NCI-H524 treated with DMSO at 0.1 percent for 48 hours (cell line): ENCODE data around the gene GIT1.

Experiments used
- DNase-seq: peaks from one replicate; lab custom pipeline; 2025; lab: John Stamatoyannopoulos, UW

The GIT1 gene

GRCh38 chr17:29593591-29594518 lies 4.4 kb upstream of the GIT1 start:
- no peak for DNase-seq

GRCh38 chr17:29592850-29593551 lies 3.6 kb upstream of the GIT1 start, which contains the start of gene ANKRD13B:
Gene ANKRD13B (plus strand): TSS chr17:29593132. CDS start chr17:29593622, 490 bp downstream.
- DNase-seq: peak; percentile 68

- peak; percentile 87 for DNase-seq
Measured at GRCh38 chr17:29591737-29592608, 2.5 kb upstream of the GIT1 start.

- no peak for DNase-seq
Measured at GRCh38 chr17:29591146-29591736, 1.8 kb upstream of the GIT1 start.

GRCh38 chr17:29590411-29591145 lies 1.1 kb upstream of the GIT1 start:
- DNase-seq: peak; percentile 76

- DNase-seq: no peak
Measured at GRCh38 chr17:29588562-29589411, 661 bp downstream of the GIT1 start.

- DNase-seq: no peak
Measured at GRCh38 chr17:29588017-29588561, 1.4 kb downstream of the GIT1 start.

GRCh38 chr17:29587591-29587990 lies 1.9 kb downstream of the GIT1 start:
- no peak for DNase-seq

GRCh38 chr17:29586676-29587469 lies 2.6 kb downstream of the GIT1 start:
- no peak for DNase-seq

- no peak for DNase-seq
Measured at GRCh38 chr17:29585080-29585751, 4.2 kb downstream of the GIT1 start.

GRCh38 chr17:29584452-29585079 lies 4.9 kb downstream of the GIT1 start:
- DNase-seq: no peak

GRCh38 chr17:29583324-29584248 lies 5.9 kb downstream of the GIT1 start:
- no peak for DNase-seq

GRCh38 chr17:29582772-29583171 lies 6.7 kb downstream of the GIT1 start:
- DNase-seq: no peak

- no peak for DNase-seq
Measured at GRCh38 chr17:29582254-29582765, 7.1 kb downstream of the GIT1 start.

- no peak for DNase-seq
Measured at GRCh38 chr17:29581583-29582253, 7.7 kb downstream of the GIT1 start.
